A549 (cell line): ENCODE measurements around the gene NFIA. TPM values are rescaled to one million over a fixed set of nuclear protein-coding genes. Genes with fewer than 3 reads are reported as not detected.

Source experiments
- ATAC-seq, 2 experiments: fragments of 200-7000 bp in 1 of 2; fragments of >200 bp in 1 of 2; cut with Nextera tagmentation in 1 of 2; cut with Tn5 transposase in 1 of 2; 3 replicates each; pipeline versions ENCODE4 v1.8.0 to v1.9.1; 2018 to 2020; ENCODE audit warnings: mild to moderate bottlenecking in 1 of 2, moderate library complexity in 1 of 2
- CTCF ChIA-PET: fragments of 300-600 bp; sonication (Branson Sonifier 250); formaldehyde crosslinking; extraction: SDS; loops from one replicate; lab custom pipeline; 2021; ENCODE audit warnings: antibody characterized with exemption, inconsistent platforms; lab: Yijun Ruan, JAX
- POLR2A ChIA-PET: fragments of 350-600 bp; formaldehyde crosslinking; extraction: SDS; loops from one replicate; lab custom pipeline; 2021; ENCODE audit warnings: antibody characterized with exemption, inconsistent platforms; lab: Yijun Ruan, JAX
- DNase-seq, 2 experiments: peaks; one replicate each; pipeline versions ENCODE4 v3.0.0 to v3.0.0-alpha.2; 2011 to 2016; ENCODE audit warnings: low read depth in 1 of 2, low spot score in 1 of 2
- FAIRE-seq: peaks from 2 replicates; lab custom pipeline; 2011; peaks lifted over from hg19 to GRCh38; lab: Jason Lieb, UNC
- H3K27ac ChIP-seq, 2 experiments: fragments of >200 bp; sonication (Bioruptor Twin); formaldehyde crosslinking; 3 replicates each; pipeline ENCODE4 v1.5.1; 2016 to 2017
- H3K4me1 ChIP-seq: fragments of >200 bp; sonication (Bioruptor Twin); formaldehyde crosslinking; 3 replicates; pipeline ENCODE4 v1.6.1; 2016
- H3K4me2 ChIP-seq: fragments of >200 bp; sonication (Bioruptor Twin); formaldehyde crosslinking; 3 replicates; pipeline ENCODE4 v1.6.1; 2016
- H3K4me3 ChIP-seq: fragments of >200 bp; sonication (Bioruptor Twin); formaldehyde crosslinking; 3 replicates; pipeline ENCODE4 v1.5.1; 2016
- H3K9me3 ChIP-seq: fragments of >200 bp; sonication (Bioruptor Twin); formaldehyde crosslinking; 3 replicates; pipeline ENCODE4 v1.6.1; 2016
- ATOH8 ChIP-seq: fragments of 250-450 bp; sonication (Bioruptor Pico); IDR thresholded peaks from 2 replicates; pipeline ENCODE4 v1.5.0; 2020; ENCODE audit warnings: low read depth, mild to moderate bottlenecking, moderate library complexity
- CBX8 ChIP-seq: fragments of 200-600 bp; sonication (generic); IDR thresholded peaks from 2 replicates; pipeline ENCODE4 v1.6.1; 2016
- CEBPB ChIP-seq, 2 experiments: fragments of >200 bp in 1 of 2; sonication (Bioruptor Twin) in 1 of 2; formaldehyde crosslinking in 1 of 2; IDR thresholded peaks; 2 replicates each; pipeline ENCODE4 v1.6.1; 2012 to 2016
- CHD4 ChIP-seq: fragments of 200-600 bp; sonication (generic); IDR thresholded peaks from 2 replicates; pipeline ENCODE4 v1.6.1; 2016; ENCODE audit warnings: antibody characterized with exemption, mild to moderate bottlenecking, borderline replicate concordance
- EHMT2 ChIP-seq: fragments of 200-600 bp; sonication (generic); IDR thresholded peaks from 2 replicates; pipeline ENCODE4 v1.6.1; 2016; ENCODE audit warnings: antibody characterized with exemption, low read depth, mild to moderate bottlenecking, moderate library complexity
- ELK1 ChIP-seq: fragments of 150-350 bp; IDR thresholded peaks from 2 replicates; pipeline ENCODE4 v1.6.1; 2014; ENCODE audit warnings: low read depth, mild to moderate bottlenecking, low read length
- EP300 ChIP-seq, 2 experiments: fragments of >200 bp; sonication (Bioruptor Twin); formaldehyde crosslinking; IDR thresholded peaks; 2 replicates in 1 of 2; 3 replicates in 1 of 2; pipeline ENCODE4 v1.6.1; 2016 to 2017
- FOSL2 ChIP-seq, 2 experiments: fragments of 450-650 bp in 1 of 2; fragments of >200 bp in 1 of 2; sonication (Bioruptor Twin) in 1 of 2; formaldehyde crosslinking; IDR thresholded peaks; 2 replicates each; pipeline versions ENCODE4 v1.5.0 to v1.6.1; 2016 to 2020; ENCODE audit warnings: mild to moderate bottlenecking in 1 of 2, moderate library complexity in 1 of 2
- FOXS1 ChIP-seq: fragments of 250-450 bp; sonication (Bioruptor Pico); IDR thresholded peaks from 2 replicates; pipeline ENCODE4 v1.5.0; 2020; ENCODE audit warnings: mild to moderate bottlenecking, moderate library complexity
- GATA3 ChIP-seq: IDR thresholded peaks from 2 replicates; pipeline ENCODE4 v1.6.1; 2012; ENCODE audit warnings: borderline replicate concordance
- HDAC2 ChIP-seq: fragments of 200-600 bp; sonication (generic); IDR thresholded peaks from 2 replicates; pipeline ENCODE4 v1.6.1; 2016
- HEYL ChIP-seq: fragments of 250-450 bp; sonication (Bioruptor Pico); IDR thresholded peaks from 2 replicates; pipeline ENCODE4 v1.8.0; 2021; ENCODE audit warnings: mild to moderate bottlenecking, moderate library complexity
- HOXB13 ChIP-seq: fragments of 250-450 bp; sonication (Bioruptor Pico); IDR thresholded peaks from 2 replicates; pipeline ENCODE4 v1.5.0; 2020; ENCODE audit warnings: low read depth, mild to moderate bottlenecking, moderate library complexity
- HOXB5 ChIP-seq: fragments of 250-450 bp; sonication (Bioruptor Pico); IDR thresholded peaks from 2 replicates; pipeline ENCODE4 v1.5.0; 2020; ENCODE audit warnings: mild to moderate bottlenecking, moderate library complexity
- JUN ChIP-seq, 2 experiments: fragments of >200 bp; sonication (Bioruptor Twin); formaldehyde crosslinking; IDR thresholded peaks; 2 replicates in 1 of 2; 3 replicates in 1 of 2; pipeline ENCODE4 v1.6.1; 2016 to 2017
- JUNB ChIP-seq: fragments of >200 bp; sonication (Bioruptor Twin); formaldehyde crosslinking; IDR thresholded peaks from 2 replicates; pipeline ENCODE4 v1.6.1; 2016
- KDM1A ChIP-seq: fragments of 200-600 bp; sonication (generic); IDR thresholded peaks from 2 replicates; pipeline ENCODE4 v1.6.1; 2016; ENCODE audit warnings: low read depth, mild to moderate bottlenecking
- MAFK ChIP-seq: fragments of 450-650 bp; IDR thresholded peaks from 2 replicates; pipeline ENCODE4 v1.6.1; 2014; ENCODE audit not compliant: partially characterized antibody
- MAZ ChIP-seq: fragments of 150-350 bp; IDR thresholded peaks from 2 replicates; pipeline ENCODE4 v1.6.1; 2014; ENCODE audit warnings: antibody characterized with exemption, low read depth, low read length, borderline replicate concordance
- MYC ChIP-seq: IDR thresholded peaks from 2 replicates; pipeline ENCODE4 v1.6.1; 2012; ENCODE audit warnings: mild to moderate bottlenecking, inconsistent platforms, low read length, improper control_type of control experiment, borderline replicate concordance
- POLR2A ChIP-seq: IDR thresholded peaks from 2 replicates; pipeline ENCODE4 v1.6.1; 2012; ENCODE audit warnings: mild to moderate bottlenecking, low read length
- RARB ChIP-seq: fragments of 250-450 bp; sonication (Bioruptor Pico); IDR thresholded peaks from 2 replicates; pipeline ENCODE4 v1.8.0; 2021; ENCODE audit warnings: mild to moderate bottlenecking, moderate library complexity
- RCOR1 ChIP-seq: fragments of 150-350 bp; IDR thresholded peaks from 2 replicates; pipeline ENCODE4 v1.6.1; 2014; ENCODE audit warnings: antibody characterized with exemption, low read length, low read depth
- REST ChIP-seq: fragments of 200-600 bp; sonication (generic); IDR thresholded peaks from 2 replicates; pipeline ENCODE4 v1.6.1; 2016; ENCODE audit warnings: antibody characterized with exemption, mild to moderate bottlenecking, moderate library complexity
- RFX5 ChIP-seq: fragments of 450-650 bp; IDR thresholded peaks from 2 replicates; pipeline ENCODE4 v1.7.1; 2014; ENCODE audit warnings: antibody characterized with exemption, mild to moderate bottlenecking, moderate library complexity
- SREBF2 ChIP-seq: fragments of 450-650 bp; IDR thresholded peaks from 2 replicates; pipeline ENCODE4 v1.6.1; 2014; ENCODE audit warnings: mild to moderate bottlenecking, moderate library complexity
- TFCP2L1 ChIP-seq: fragments of 250-450 bp; sonication (Bioruptor Pico); IDR thresholded peaks from 2 replicates; pipeline ENCODE4 v1.5.0; 2021; ENCODE audit warnings: mild to moderate bottlenecking
- TP53 ChIP-seq: fragments of 250-450 bp; sonication (Bioruptor Pico); IDR thresholded peaks from 2 replicates; pipeline ENCODE4 v1.5.0; 2021; ENCODE audit warnings: mild to moderate bottlenecking, moderate library complexity
- ZFP36 ChIP-seq: fragments of 450-650 bp; IDR thresholded peaks from 2 replicates; pipeline ENCODE4 v1.6.1; 2014; ENCODE audit warnings: borderline replicate concordance; ENCODE audit not compliant: partially characterized antibody
- ZNF302 ChIP-seq: fragments of 250-450 bp; sonication (Bioruptor Pico); IDR thresholded peaks from 2 replicates; pipeline ENCODE4 v1.9.0; 2021; ENCODE audit warnings: inconsistent platforms, mild to moderate bottlenecking, moderate library complexity
- ZSCAN20 ChIP-seq: fragments of 250-450 bp; sonication (Bioruptor Pico); IDR thresholded peaks from 2 replicates; pipeline ENCODE4 v1.8.0; 2022; ENCODE audit warnings: mild to moderate bottlenecking, moderate library complexity
- WGBS: methylation state at CpG from one replicate; pipeline ENCODE4 v1.1.6; 2017; ENCODE audit errors: missing lambda C conversion rate; 5-methylcytosine and 5-hydroxymethylcytosine counted together
- polyA plus RNA-seq, 4 experiments: library from polyadenylated mRNA; depleted of rRNA in 3 of 4; stranded (reverse); fragments of >200 nt; fragmentation: RNase III in 1 of 4; extraction: RNeasy Plus Mini Kit Qiagen cat#74134 plus additional on column Dnase treatment in 1 of 4; gene quantifications; 2 replicates in 3 of 4; 3 replicates in 1 of 4; pipeline ENCODE4 v1.2.3, GENCODE V29; 2011 to 2017
- TF ChIP-seq, protein P1 (sequence below): fragments of 450-650 bp; IDR thresholded peaks from 2 replicates; pipeline ENCODE4 v1.6.1; 2014; ENCODE audit warnings: antibody characterized with exemption
- TF ChIP-seq, protein P2 (sequence below): IDR thresholded peaks from 2 replicates; pipeline ENCODE4 v1.6.1; 2012

NFIA gene
- polyA plus RNA-seq, 2 of the 4 experiments (the other 2 are of a cell fraction): 6.5 to 25.8 TPM

DNA sequence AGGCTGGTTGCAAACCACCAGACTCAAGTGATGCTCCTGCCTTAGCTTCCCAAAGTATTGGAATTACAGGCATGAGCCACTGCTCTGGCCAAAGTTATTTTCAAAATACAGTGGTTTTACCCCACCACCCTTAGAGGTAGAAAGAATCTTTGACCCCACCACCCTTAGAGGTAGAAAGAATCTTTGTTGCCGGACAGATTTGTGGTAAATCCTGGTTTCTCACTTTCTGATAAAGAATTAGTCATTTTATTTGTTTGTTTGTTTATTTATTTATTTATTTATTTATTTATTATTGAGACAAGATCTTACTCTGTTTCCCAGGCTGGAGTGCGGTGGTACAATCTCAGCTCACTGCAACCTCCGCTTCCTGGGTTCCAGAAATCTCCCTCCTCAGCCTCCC lies 55.9 kb downstream of the NFIA start (continued):
- TF ChIP-seq CHD4: no peak
- no peak for TF ChIP-seq REST
- no peak for TF ChIP-seq HOXB13

- H3K4me2 ChIP-seq: peak overlapping the region; percentile 78
- H3K4me1 ChIP-seq: peaks cover 63% of the 10 kb centered on the region
- H3K27ac ChIP-seq: peak overlapping the region; percentile 83 to 95
- FAIRE-seq: no peak
- CTCF ChIA-PET: interaction anchor here (0.7 to 1.9 kb wide), 6 partner anchors 15 to 200 kb away, joined by 3 to 7 read pairs (median 3); no protein-coding TSS in a partner anchor
- TF ChIP-seq FOXS1 (no peak), ZSCAN20 (CRISPR knock-in tag) (no peak), HEYL (CRISPR knock-in tag) (no peak), FOSL2 (IDR thresholded peaks at IDR 0.05) (peak; percentile 49; the same call in 1 of the 2 replicates), FOSL2 (CRISPR knock-in tag; IDR thresholded peaks at IDR 0.05) (peak; percentile 78), JUNB (peak; percentile 42; the same call in 1 of the 2 replicates), RARB (CRISPR knock-in tag) (no peak), RCOR1 (no peak), HOXB5 (CRISPR knock-in tag) (no peak), SREBF2 (no peak), JUN (IDR thresholded peaks at IDR 0.05) (peak in 1 of 2 experiments; percentile 45; a peak in 1 of 5 replicates), GATA3 (peak; percentile 85), EP300 (IDR thresholded peaks at IDR 0.05) (0 out of 5 replicates have a peak, but pooled peaks have one; percentile 26 to 41), CEBPB (IDR thresholded peaks at IDR 0.05) (peak; percentile 82 to 91), POLR2A (no peak), RFX5 (no peak), HDAC2 (no peak), TP53 (CRISPR knock-in tag) (no peak), CBX8 (no peak), KDM1A (no peak), MAFK (no peak), ATOH8 (CRISPR knock-in tag) (no peak), MYC (no peak), MAZ (no peak), ELK1 (no peak), TFCP2L1 (CRISPR knock-in tag) (no peak), EHMT2 (no peak), ZFP36 (no peak), ZNF302 (CRISPR knock-in tag) (no peak)
- TF ChIP-seq, protein P1, sequence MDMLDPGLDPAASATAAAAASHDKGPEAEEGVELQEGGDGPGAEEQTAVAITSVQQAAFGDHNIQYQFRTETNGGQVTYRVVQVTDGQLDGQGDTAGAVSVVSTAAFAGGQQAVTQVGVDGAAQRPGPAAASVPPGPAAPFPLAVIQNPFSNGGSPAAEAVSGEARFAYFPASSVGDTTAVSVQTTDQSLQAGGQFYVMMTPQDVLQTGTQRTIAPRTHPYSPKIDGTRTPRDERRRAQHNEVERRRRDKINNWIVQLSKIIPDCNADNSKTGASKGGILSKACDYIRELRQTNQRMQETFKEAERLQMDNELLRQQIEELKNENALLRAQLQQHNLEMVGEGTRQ: no peak
- TF ChIP-seq, protein P2, sequence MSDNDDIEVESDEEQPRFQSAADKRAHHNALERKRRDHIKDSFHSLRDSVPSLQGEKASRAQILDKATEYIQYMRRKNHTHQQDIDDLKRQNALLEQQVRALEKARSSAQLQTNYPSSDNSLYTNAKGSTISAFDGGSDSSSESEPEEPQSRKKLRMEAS: no peak
- TF ChIP-seq, all 56 proteins: peak for 6
- Histone ChIP-seq H3K4me3 (0 out of 3 replicates have a peak overlapping the region, but pooled peaks have one; percentile 3), H3K9me3 (no peaks in the 10 kb centered on the region)
- 30% methylated on average over 15 of the region's 15 CpGs for WGBS
- peak; percentile 41 to 64 for DNase-seq
- POLR2A ChIA-PET: interaction anchor here (1.7 kb wide), 1 partner anchor 57 kb away, joined by 5 read pairs; the partner anchor contains the start of gene NFIA
- peak; percentile 85 to 87 for ATAC-seq
Observed at GRCh38 chr1:61138921-61139774, 56.8 kb downstream of the NFIA start.
